CD4-positive, alpha-beta T cell treated with Interleukin-4 for 4 hours (primary cell): ENCODE results near the gene DPP8.
"Not testable (repeated sequence)": the region's sequence is repeated elsewhere in the genome, so short reads cannot be mapped to it uniquely, and the experiment has no call there.

Source experiments
- DNase-seq: peaks from one replicate; pipeline ENCODE4 v3.0.0-alpha.2; 2020

The DPP8 gene

DNA sequence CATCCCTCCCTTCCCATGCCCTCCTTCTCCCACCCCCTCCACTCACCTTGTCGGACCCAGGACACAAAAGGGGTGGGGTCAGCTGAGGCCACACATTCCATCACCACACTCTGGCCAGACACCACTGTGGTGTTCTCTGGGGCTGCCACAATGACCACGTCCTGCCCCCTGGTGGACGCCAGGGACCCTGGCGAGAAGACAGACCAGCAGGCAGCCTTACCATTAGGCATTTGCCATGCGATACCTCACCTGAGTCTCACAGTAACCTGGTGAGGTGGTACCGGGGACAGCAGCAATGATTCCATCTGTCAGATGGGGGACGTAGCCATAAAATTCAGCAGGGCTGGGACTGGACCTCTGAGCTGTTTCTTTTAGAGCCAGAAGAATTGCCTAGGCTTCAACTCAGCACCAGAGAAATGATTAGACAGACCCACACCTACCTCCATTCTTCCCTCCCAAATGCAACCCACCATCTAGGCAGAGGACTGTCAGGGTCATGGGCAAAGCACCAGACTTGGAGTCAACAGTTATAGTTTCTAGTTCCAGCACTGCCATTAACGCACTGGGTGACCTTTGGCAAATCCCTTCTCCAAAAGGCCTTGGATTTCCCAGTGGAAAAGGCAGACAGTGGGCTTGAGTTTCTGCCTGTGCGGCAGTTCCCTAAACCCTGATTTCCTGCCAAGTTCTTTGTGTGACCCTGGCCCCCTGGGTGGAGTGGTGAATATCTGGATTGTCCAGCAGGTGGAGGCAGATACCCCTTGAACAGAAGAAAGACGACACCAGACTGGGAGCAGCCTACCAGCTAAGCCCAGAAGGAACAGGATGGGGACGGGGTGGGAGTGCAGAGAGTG is 116.5 kb downstream of the DPP8 start:
- peak; percentile 29 for DNase-seq

GRCh38 chr15:65399997-65400396 is 117.5 kb downstream of the DPP8 start:
- DNase-seq, result no peak

GRCh38 chr15:65399001-65399706 is 118.3 kb downstream of the DPP8 start:
- DNase-seq, result no peak

DNA sequence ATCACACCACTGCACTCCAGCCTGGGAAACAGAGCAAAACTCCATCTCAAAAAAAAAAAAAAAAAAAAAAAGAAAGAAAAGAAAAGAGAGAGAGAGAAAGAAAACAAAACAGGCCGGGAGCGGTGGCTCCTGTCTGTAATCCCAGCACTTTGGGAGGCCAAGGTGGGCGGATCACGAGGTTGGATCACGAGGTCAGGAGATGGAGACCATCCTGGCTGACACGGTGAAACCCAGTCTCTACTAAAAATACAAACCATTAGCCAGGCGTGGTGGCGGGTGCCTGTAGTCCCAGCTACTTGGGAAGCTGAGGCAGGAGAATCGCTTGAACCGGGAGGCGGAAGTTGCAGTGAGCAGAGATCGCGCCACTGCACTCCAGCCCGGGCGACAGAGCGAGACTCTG is 119.0 kb downstream of the DPP8 start:
- DNase-seq, result not testable (repeated sequence)

DNA sequence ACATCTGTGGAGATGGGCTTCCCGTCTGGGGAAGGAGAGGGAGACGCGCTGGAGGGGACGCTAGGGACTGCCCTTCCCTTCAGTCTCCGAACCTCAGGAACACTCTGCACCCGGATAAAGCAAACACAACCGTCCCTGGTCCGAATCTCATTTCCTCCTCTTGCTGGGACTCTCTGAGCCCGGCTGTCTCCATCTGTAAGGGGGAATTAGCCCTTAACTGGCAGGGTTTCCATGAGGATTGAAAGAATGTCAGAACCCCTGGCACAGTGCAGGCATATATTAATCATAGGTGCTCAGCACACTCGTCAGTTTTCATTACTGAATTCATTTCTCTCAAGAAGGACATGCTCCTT is 120.5 kb downstream of the DPP8 start:
- DNase-seq, result no peak

- no peak for DNase-seq
These were observed 121.1 kb downstream of the DPP8 start for GRCh38 chr15:65396283-65396964.

DNA sequence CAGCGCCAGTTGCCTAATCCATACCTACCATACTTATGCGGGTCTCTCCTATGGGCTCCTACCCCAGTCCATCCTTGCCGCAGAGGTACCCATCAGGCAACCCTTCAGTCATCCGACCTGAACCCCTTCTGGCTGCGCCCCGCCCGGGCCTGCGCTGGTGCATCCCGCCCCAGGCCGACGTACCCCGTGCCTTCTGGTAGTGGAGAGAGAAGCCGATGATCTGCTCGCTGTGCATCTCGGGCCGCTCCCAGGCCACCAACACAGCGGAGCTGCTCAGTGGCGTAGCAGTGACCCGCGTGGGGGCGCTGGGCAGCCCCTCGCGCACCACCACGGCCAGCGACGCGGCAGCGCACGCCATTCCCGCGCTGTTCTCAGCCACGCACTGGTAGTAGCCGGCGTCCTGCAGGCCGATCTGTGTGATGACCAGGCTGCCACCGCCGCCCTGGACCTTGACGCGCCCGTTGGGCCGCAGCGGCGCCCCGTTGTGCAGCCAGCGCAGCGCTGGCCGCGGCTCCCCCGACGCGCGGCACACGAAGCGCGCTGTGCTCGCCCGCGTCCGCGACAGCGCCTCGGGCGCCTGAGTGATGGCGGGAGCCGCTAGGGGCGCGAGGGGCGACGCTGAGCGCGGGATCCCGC is 121.8 kb downstream of the DPP8 start:
- no peak for DNase-seq

GRCh38 chr15:65394936-65395335 is 122.6 kb downstream of the DPP8 start:
- DNase-seq, result no peak

- no peak for DNase-seq
These were observed 123.2 kb downstream of the DPP8 start for GRCh38 chr15:65394280-65394789.

DNA sequence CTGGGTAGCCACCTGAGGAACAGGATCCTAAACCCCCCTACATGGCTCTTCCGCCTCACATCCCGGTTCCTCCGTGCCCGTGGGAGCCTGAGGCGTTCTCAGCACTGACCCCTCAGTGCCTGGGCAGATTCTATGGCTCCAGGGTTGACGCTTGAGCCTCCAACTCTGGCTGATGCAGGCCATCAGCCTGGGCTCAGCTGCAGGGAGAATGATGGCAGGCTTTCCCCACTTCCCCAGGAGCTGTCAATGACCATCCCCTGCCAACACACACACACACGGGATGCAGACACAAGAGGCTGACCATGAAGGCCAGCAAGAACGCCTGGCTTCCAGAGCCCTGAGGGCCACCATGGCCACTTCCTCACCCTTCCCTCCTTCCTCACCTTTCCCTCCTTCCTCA is 123.9 kb downstream of the DPP8 start:
- no peak for DNase-seq

- no peak for DNase-seq
These were observed 124.4 kb downstream of the DPP8 start for GRCh38 chr15:65393091-65393490.
